MM.1S (cell line): ENCODE measurements around the gene GFI1.

Experiments
- EZH2 ChIP-seq: fragments of 300-600 bp; sonication (generic); optimal IDR thresholded peaks from 2 replicates; pipeline ENCODE3; 2017; ENCODE audit warnings: low read depth, mild to moderate bottlenecking, antibody characterized with exemption, low read length, mixed read lengths
- EZH2phosphoT487 ChIP-seq: fragments of 300-600 bp; sonication (generic); IDR thresholded peaks from 2 replicates; pipeline ENCODE4 v1.6.1; 2018; ENCODE audit warnings: antibody characterized with exemption, low read length
- TF ChIP-seq, protein P1 (sequence below): fragments of 300-600 bp; sonication (generic); IDR thresholded peaks from 2 replicates; pipeline ENCODE4 v1.5.1; 2016; ENCODE audit warnings: antibody characterized with exemption, low read length, mixed read lengths

GRCh38 chr1:92511541-92511940, 24.8 kb upstream of the GFI1 start:
- TF ChIP-seq, protein P1, sequence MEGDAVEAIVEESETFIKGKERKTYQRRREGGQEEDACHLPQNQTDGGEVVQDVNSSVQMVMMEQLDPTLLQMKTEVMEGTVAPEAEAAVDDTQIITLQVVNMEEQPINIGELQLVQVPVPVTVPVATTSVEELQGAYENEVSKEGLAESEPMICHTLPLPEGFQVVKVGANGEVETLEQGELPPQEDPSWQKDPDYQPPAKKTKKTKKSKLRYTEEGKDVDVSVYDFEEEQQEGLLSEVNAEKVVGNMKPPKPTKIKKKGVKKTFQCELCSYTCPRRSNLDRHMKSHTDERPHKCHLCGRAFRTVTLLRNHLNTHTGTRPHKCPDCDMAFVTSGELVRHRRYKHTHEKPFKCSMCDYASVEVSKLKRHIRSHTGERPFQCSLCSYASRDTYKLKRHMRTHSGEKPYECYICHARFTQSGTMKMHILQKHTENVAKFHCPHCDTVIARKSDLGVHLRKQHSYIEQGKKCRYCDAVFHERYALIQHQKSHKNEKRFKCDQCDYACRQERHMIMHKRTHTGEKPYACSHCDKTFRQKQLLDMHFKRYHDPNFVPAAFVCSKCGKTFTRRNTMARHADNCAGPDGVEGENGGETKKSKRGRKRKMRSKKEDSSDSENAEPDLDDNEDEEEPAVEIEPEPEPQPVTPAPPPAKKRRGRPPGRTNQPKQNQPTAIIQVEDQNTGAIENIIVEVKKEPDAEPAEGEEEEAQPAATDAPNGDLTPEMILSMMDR: no peak
- TF ChIP-seq EZH2phosphoT487 (no peak), EZH2 (no peak)
